Gastroesophageal sphincter (tissue), 3 donors: ENCODE measurements around the gene MED16.

ENCODE experiments used
- CTCF ChIP-seq, 4 experiments: fragments of 200-600 bp in 2 of 4; fragments of 450-650 bp in 2 of 4; sonication (generic) in 1 of 4; IDR thresholded peaks; one replicate each; pipeline ENCODE4 v1.5.1; 2017 to 2019; ENCODE audit warnings: antibody characterized with exemption in 4 of 4, mild to moderate bottlenecking in 2 of 4, moderate library complexity in 2 of 4
- POLR2A ChIP-seq, 2 donors: fragments of 450-650 bp; IDR thresholded peaks; one replicate each; pipeline ENCODE4 v1.6.1; 2017; ENCODE audit warnings: antibody characterized with exemption in 2 of 2, mild to moderate bottlenecking in 2 of 2, moderate library complexity in 1 of 2
- POLR2AphosphoS5 ChIP-seq: sonication (generic); formaldehyde crosslinking; IDR thresholded peaks from one replicate; pipeline ENCODE4 v1.6.1; 2017; ENCODE audit warnings: antibody characterized with exemption

GRCh38 chr19:898663-899062 lies 5.7 kb upstream of the MED16 start:
- no peak for TF ChIP-seq POLR2A (IDR thresholded peaks at IDR 0.05)
- TF ChIP-seq POLR2AphosphoS5 = no peak
- no peak for TF ChIP-seq CTCF (IDR thresholded peaks at IDR 0.05)
